Fibroblast of pulmonary artery (primary cell): ENCODE results near the gene DHODH.
"Not testable (repeated sequence)": the region's sequence is repeated elsewhere in the genome, so short reads cannot be mapped to it uniquely, and the experiment has no call there.

Experiments used
- DNase-seq: peaks from one replicate; pipeline ENCODE4 v3.0.0-alpha.2; 2010; ENCODE audit warnings: low read depth
- H3K4me3 ChIP-seq: replicated peaks from 2 replicates; pipeline ENCODE4 v1.5.1; 2011; ENCODE audit warnings: low read depth, mild to moderate bottlenecking, control low read depth, low read length, moderate library complexity
- TF ChIP-seq, protein P1 (sequence below): IDR thresholded peaks from 2 replicates; pipeline ENCODE4 v1.5.1; 2011; ENCODE audit warnings: mild to moderate bottlenecking, control low read depth, low read length, inconsistent platforms; ENCODE audit errors: missing control alignments

The DHODH gene

DNA sequence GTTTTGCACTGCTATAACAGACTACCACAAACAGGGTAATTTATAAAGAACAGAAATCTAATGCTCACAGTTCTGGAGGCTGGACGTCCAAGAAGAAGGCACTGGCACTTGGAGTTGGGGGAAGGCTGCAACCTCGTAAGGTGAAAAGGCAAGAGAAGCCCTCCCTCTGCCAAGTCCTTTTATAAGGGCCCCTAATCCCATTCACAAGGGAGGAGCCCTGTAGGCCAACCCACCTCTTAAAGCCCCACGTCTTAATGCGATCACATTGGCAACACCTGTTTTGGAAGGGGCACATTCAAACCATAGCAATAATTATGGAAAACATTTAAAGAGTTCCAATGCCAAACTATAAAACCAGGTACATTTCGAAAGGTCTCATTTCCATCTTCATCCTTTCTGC lies 13.5 kb upstream of the DHODH start:
- H3K4me3 ChIP-seq = no peak overlapping the region
- TF ChIP-seq, protein P1, sequence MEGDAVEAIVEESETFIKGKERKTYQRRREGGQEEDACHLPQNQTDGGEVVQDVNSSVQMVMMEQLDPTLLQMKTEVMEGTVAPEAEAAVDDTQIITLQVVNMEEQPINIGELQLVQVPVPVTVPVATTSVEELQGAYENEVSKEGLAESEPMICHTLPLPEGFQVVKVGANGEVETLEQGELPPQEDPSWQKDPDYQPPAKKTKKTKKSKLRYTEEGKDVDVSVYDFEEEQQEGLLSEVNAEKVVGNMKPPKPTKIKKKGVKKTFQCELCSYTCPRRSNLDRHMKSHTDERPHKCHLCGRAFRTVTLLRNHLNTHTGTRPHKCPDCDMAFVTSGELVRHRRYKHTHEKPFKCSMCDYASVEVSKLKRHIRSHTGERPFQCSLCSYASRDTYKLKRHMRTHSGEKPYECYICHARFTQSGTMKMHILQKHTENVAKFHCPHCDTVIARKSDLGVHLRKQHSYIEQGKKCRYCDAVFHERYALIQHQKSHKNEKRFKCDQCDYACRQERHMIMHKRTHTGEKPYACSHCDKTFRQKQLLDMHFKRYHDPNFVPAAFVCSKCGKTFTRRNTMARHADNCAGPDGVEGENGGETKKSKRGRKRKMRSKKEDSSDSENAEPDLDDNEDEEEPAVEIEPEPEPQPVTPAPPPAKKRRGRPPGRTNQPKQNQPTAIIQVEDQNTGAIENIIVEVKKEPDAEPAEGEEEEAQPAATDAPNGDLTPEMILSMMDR = no peak
- no peak for DNase-seq

DNA sequence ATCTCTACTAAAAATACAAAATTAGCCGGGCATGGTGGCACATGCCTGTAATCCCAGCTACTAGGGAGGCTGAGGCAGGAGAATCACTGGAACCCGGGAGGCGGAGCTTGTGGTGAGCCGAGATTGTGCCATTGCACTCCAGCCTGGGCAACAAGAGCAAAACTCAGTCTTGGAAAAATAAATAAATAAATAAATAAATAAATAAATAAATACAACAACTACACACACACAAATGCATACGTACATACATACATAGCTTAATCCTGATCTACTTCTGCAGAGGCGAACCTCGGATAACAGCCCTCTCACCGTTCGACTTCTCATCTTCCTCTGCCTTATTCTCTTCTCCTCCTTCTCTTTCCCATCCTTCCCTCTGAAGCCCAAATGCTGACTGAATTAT lies 11.0 kb upstream of the DHODH start:
- DNase-seq, H3K4me3 ChIP-seq: not testable (repeated sequence)

DNA sequence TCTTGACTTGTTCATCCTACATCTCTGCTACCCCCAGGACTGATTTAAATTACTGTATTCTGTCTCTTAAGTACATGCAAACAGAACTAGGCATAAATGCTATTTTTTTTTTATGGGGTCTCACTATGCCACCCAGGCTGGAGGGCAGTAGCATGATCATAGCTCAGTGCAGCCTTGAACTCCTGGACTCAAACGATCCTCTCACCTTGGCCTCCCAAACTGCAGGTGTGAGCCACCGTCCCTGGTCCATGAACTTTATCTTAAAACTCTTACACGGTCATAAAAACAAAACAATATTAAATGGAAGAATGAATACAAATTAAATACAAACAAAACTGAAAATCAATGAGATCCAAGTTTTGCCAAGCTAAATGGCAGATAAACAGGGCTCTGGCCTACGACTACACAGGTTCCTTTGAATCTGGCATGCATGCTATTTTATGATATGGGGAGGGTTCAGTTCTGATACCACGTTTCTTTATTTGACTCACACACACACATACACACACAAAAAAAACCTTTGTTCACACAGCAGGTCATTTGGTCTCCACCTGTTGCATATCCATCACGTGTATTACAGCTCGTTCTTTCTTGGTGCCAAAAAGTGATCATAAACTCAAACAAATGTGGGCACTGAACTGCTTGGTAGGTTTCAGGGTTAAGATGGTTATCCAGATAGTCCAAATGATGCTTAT lies 7.2 kb upstream of the DHODH start:
- TF ChIP-seq, protein P1 = no peak
- no peak overlapping the region for H3K4me3 ChIP-seq
- DNase-seq = no peak

DNA sequence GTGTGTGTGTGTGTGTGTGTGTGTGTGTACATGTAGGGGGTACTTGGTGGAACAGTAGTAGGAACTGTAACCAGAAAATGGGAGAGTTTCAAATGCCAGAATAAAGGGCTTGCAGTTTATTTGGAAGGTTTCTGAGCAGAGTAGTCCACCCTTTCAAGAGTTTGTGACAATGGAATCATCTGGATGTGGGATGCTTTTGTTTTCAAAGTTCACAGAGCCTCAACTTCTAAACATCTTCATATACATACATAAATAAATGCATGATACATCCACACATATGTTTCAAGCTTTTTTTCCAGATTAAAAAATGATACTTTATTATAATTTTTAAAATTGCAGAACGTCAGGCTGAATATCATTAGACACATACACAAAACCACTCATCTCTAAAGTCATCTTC lies 5.9 kb upstream of the DHODH start:
- no peak for DNase-seq
- TF ChIP-seq, protein P1 = no peak
- H3K4me3 ChIP-seq = no peak overlapping the region

DNA sequence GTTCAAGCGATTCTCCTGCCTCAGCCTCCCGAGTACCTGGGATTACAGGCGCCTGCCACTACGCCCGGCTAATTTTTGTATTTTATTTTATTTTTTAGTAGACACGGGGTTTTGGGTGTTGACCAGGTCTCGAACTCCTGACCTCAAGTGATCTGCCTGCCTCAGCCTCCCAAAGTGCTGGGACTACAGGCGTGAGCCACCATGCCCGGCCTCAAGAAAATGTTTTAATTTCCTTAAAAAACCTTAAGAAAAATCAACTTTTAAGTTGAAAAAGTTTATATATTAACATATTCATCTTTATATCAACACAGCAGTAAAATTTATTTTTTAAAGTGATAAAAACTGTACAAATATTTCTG lies 500 bp upstream of the DHODH start:
- not testable (repeated sequence) for DNase-seq
- peak overlapping the region; percentile 95 for H3K4me3 ChIP-seq

DNA sequence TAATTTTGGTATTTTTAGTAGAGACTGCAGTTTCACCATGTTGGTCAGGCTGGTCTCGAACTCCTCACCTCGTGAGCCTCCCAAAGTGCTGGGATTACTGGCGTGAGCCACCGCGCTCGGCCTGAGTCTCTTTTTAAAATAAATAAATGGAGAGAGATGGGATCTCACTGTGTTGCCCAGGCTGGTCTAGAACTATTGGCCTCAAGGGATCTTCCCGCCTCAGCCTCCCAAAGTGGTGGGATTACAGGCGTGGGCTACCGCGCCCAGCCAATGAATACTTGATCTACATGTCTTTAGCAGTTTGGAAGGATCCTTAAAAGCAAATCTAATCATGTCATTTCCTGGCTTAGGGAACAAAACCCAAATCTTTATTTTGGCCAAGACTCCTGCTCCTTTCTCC lies 1.2 kb downstream of the DHODH start:
- TF ChIP-seq, protein P1 = no peak
- DNase-seq = no peak
- no peak overlapping the region for H3K4me3 ChIP-seq

DNA sequence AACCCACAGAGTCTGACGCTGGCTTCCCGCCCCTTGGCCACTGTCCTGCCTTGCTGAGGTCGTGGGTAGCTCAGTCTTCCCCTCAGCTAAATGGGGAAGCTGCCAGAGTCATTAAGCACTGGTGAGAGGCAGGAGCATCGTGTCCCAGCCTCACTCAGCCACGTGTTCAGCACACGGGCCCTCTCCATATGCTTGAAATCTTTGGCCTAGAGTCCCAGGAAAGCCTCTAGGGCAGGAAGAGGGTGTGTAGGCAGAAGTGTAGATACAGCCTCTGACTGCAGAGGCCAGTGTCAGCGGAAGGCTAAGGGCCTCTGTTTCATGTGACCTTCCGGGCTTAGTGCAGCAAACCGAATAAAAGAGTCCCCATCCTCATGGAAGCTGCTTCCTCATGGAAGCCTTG lies 4.1 kb downstream of the DHODH start:
- DNase-seq = no peak
- no peak overlapping the region for H3K4me3 ChIP-seq
- TF ChIP-seq, protein P1 = no peak

DNA sequence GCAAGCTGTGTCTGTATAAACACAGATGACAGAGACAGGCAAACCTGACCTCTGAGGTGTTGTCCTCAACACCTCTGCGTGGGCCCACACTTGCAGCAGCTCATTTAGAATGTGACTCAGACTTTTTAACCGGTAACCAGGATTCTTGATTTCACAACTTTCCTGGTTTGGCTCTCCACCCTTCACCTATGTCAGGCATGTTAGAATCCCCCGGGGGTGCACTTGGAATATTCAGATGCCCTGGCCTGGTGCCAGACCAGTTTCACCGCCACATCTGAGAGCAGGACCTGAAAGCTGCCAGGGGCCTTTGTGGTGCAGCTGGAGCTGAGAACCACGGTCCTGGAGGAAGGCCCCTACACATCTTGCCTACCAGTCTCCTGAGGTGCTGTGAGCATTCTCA lies 4.8 kb downstream of the DHODH start:
- peak; percentile 42 for DNase-seq
- no peak overlapping the region for H3K4me3 ChIP-seq
- TF ChIP-seq, protein P1 = no peak
